Uterus (tissue), 2 donors: ENCODE results near the gene E4F1.

Source experiments
- CTCF ChIP-seq, 4 experiments: fragments of 200-600 bp in 2 of 4; fragments of 450-650 bp in 2 of 4; sonication (generic) in 2 of 4; IDR thresholded peaks; one replicate each; pipeline ENCODE4 v1.5.1; 2016 to 2019; ENCODE audit warnings: antibody characterized with exemption in 4 of 4, mild to moderate bottlenecking in 2 of 4, moderate library complexity in 1 of 4
- POLR2A ChIP-seq, 2 donors: fragments of 450-650 bp; IDR thresholded peaks; one replicate each; pipeline ENCODE4 v1.6.1; 2016; ENCODE audit warnings: antibody characterized with exemption in 2 of 2, mild to moderate bottlenecking in 1 of 2, moderate library complexity in 1 of 2

- TF ChIP-seq CTCF (IDR thresholded peaks at IDR 0.05) (no peak), POLR2A (IDR thresholded peaks at IDR 0.05) (no peak)
Observed at GRCh38 chr16:2238838-2239675, 15.7 kb downstream of the E4F1 start.
